Endodermal cell (in vitro differentiated cells): ENCODE data around the gene STON2. TPM values are rescaled to one million over a fixed set of nuclear protein-coding genes. Genes with fewer than 3 reads are reported as not detected.

ENCODE experiments used
- DNase-seq: peaks from one replicate; pipeline ENCODE4 v3.0.0-alpha.2; 2017
- H3K27ac ChIP-seq: 2 replicates; pipeline ENCODE4 v1.5.1; 2013; ENCODE audit warnings: mild to moderate bottlenecking, low read depth, low read length, moderate library complexity
- H3K27me3 ChIP-seq: 2 replicates; pipeline ENCODE4 v1.6.1; 2013; ENCODE audit warnings: mild to moderate bottlenecking, low read length, moderate library complexity; ENCODE audit not compliant: insufficient read depth, control insufficient read depth, poor library complexity, severe bottlenecking
- H3K36me3 ChIP-seq: 2 replicates; pipeline ENCODE4 v1.7.0; 2013; ENCODE audit warnings: mild to moderate bottlenecking, low read length, moderate library complexity; ENCODE audit not compliant: control insufficient read depth, insufficient read depth
- H3K4me1 ChIP-seq: one replicate; pipeline ENCODE4 v1.7.0; 2013; ENCODE audit warnings: low read length; ENCODE audit not compliant: control insufficient read depth, insufficient read depth
- H3K4me3 ChIP-seq: 2 replicates; pipeline ENCODE4 v1.5.1; 2013; ENCODE audit warnings: mild to moderate bottlenecking, low read length, moderate library complexity
- H3K9ac ChIP-seq: 2 replicates; pipeline ENCODE4 v1.6.1; 2013; ENCODE audit warnings: mild to moderate bottlenecking, low read length, moderate library complexity; ENCODE audit not compliant: poor library complexity, severe bottlenecking; ENCODE audit errors: extremely low read depth
- H3K9me3 ChIP-seq: 2 replicates; pipeline ENCODE4 v1.6.1; 2013; ENCODE audit warnings: mild to moderate bottlenecking, low read length, moderate library complexity; ENCODE audit not compliant: control insufficient read depth
- H3K27ac Mint-ChIP-seq: 2 replicates; pipeline ENCODE4 v1.8.0; 2020; ENCODE audit warnings: mixed read lengths
- H3K27me3 Mint-ChIP-seq: 2 replicates; pipeline ENCODE4 v1.8.0; 2021; ENCODE audit warnings: mild to moderate bottlenecking, mixed read lengths; ENCODE audit not compliant: insufficient read depth
- H3K36me3 Mint-ChIP-seq: 2 replicates; pipeline ENCODE4 v1.8.0; 2020; ENCODE audit warnings: low read depth, mixed read lengths
- H3K4me1 Mint-ChIP-seq: 2 replicates; pipeline ENCODE4 v1.8.0; 2020; ENCODE audit warnings: mixed read lengths
- H3K4me3 Mint-ChIP-seq: 2 replicates; pipeline ENCODE4 v1.8.0; 2020; ENCODE audit warnings: mild to moderate bottlenecking, moderate library complexity, mixed read lengths
- H3K9me3 Mint-ChIP-seq: 2 replicates; pipeline ENCODE4 v1.8.0; 2020; ENCODE audit warnings: mild to moderate bottlenecking, mixed read lengths
- WGBS, 2 experiments: methylation state at CpG; one replicate each; pipeline versions ENCODE4 v1.1.5 to v1.1.7; 2013; ENCODE audit warnings: missing lambda C conversion rate in 2 of 2, mixed read lengths in 1 of 2; ENCODE audit not compliant: insufficient coverage in 1 of 2, insufficient read length in 1 of 2; 5-methylcytosine and 5-hydroxymethylcytosine counted together
- total RNA-seq, 2 donors: library from RNA; stranded (reverse); fragmentation: NEBNext Ultra II Directional in 1 of 2; extraction: Animal tissue kit (Norgen Biotek cat#: 25700) in 1 of 2; gene quantifications; 2 replicates in 1 of 2; 3 replicates in 1 of 2; pipeline ENCODE4 v1.2.1, GENCODE V29; 2021
- TF ChIP-seq, protein P1 (sequence below): fragments of 200-600 bp; sonication (generic); conservative IDR thresholded peaks from 2 replicates; pipeline ENCODE4 v1.5.0; 2021; ENCODE audit warnings: antibody characterized with exemption, mild to moderate bottlenecking

Gene STON2
- total RNA-seq, 2 donors from 2014 or later = 37.2 to 43.9 TPM

DNA sequence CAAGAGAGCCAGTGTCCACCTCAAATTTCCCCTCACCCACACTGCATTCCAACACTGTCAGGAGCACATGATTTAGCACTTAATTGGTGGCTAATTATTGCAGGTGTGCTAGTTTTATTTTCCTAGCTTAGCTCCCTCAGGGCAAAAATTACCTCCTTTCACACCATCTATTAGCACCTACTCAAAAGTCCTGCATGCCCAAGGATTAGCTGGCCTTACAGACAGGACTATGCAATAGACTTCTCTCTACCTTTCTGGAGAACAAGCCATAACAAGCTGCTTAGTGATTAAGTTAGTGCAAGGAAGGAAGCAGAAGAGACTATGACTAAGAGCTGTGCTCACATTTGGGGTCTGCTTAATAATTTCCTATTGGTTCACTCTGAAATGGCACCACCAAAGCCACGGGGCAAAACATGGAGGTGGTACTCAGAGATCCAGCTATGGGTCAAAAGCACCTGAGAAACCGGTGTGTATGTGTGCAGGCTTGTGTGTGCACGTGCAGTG, 69.5 kb downstream of the STON2 start:
- Histone ChIP-seq H3K9me3 (no peaks in the 10 kb centered on the region), H3K27me3 (no peaks in the 10 kb centered on the region), H3K36me3 (no peaks in the 10 kb centered on the region), H3K27ac (no peak overlapping the region), H3K4me3 (no peak overlapping the region), H3K9ac (no peak overlapping the region), H3K4me1 (peaks cover 4% of the 10 kb centered on the region)
- no peak overlapping the region for H3K4me3 Mint-ChIP-seq
- H3K36me3 Mint-ChIP-seq = no peaks in the 10 kb centered on the region
- H3K27me3 Mint-ChIP-seq = no peaks in the 10 kb centered on the region
- TF ChIP-seq, protein P1, sequence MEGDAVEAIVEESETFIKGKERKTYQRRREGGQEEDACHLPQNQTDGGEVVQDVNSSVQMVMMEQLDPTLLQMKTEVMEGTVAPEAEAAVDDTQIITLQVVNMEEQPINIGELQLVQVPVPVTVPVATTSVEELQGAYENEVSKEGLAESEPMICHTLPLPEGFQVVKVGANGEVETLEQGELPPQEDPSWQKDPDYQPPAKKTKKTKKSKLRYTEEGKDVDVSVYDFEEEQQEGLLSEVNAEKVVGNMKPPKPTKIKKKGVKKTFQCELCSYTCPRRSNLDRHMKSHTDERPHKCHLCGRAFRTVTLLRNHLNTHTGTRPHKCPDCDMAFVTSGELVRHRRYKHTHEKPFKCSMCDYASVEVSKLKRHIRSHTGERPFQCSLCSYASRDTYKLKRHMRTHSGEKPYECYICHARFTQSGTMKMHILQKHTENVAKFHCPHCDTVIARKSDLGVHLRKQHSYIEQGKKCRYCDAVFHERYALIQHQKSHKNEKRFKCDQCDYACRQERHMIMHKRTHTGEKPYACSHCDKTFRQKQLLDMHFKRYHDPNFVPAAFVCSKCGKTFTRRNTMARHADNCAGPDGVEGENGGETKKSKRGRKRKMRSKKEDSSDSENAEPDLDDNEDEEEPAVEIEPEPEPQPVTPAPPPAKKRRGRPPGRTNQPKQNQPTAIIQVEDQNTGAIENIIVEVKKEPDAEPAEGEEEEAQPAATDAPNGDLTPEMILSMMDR = no peak
- peak; percentile 55 for DNase-seq
- H3K4me1 Mint-ChIP-seq = peaks cover 28% of the 10 kb centered on the region
- H3K27ac Mint-ChIP-seq = no peak overlapping the region
- H3K9me3 Mint-ChIP-seq = no peaks in the 10 kb centered on the region
- 90 to 95% methylated on average over 3 of the region's 3 CpGs for WGBS, 2 experiments

- H3K27ac ChIP-seq = no peak overlapping the region
- Mint-ChIP-seq H3K9me3 (no peaks in the 10 kb centered on the region), H3K4me1 (peaks cover 37% of the 10 kb centered on the region), H3K27ac (no peak overlapping the region), H3K36me3 (no peaks in the 10 kb centered on the region), H3K4me3 (no peak overlapping the region), H3K27me3 (no peaks in the 10 kb centered on the region)
- no peak overlapping the region for H3K4me3 ChIP-seq
- H3K9me3 ChIP-seq = no peaks in the 10 kb centered on the region
- DNase-seq = peak; percentile 55
- H3K36me3 ChIP-seq = no peaks in the 10 kb centered on the region
- H3K9ac ChIP-seq = no peak overlapping the region
- no peaks in the 10 kb centered on the region for H3K27me3 ChIP-seq
- H3K4me1 ChIP-seq = peaks cover 6% of the 10 kb centered on the region
- TF ChIP-seq, protein P1 = no peak
- WGBS, 2 experiments = 80 to 97% methylated on average over 4 to 9 of the region's 9 CpGs
These were observed 70.3 kb downstream of the STON2 start for GRCh38 chr14:81329640-81330381.

DNA sequence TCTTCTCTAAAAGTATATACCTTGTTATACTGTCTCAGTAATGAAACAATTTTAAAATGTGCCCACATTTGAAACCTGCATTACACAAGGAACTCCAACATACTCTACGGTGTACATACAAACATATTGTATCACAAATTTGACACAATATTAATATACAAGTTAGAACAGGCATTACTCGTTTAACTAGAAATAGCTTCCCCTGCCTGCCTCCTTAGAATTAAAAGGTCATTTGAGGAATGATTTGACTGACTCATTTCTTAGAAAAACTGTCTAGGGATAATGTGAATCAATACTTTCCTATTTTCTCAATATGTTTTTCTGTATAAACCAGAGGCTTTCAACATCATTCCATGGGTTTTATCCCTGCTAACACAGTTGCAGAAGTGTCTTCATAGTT, 73.7 kb downstream of the STON2 start:
- Histone ChIP-seq H3K27ac (no peak overlapping the region), H3K27me3 (no peaks in the 10 kb centered on the region), H3K4me3 (no peak overlapping the region), H3K9ac (no peak overlapping the region), H3K9me3 (no peaks in the 10 kb centered on the region), H3K36me3 (no peaks in the 10 kb centered on the region), H3K4me1 (peaks cover 15% of the 10 kb centered on the region)
- 90 to 100% methylated on average over 2 of the region's 2 CpGs for WGBS, 2 experiments
- H3K36me3 Mint-ChIP-seq = peaks cover 3% of the 10 kb centered on the region
- H3K4me1 Mint-ChIP-seq = peaks cover 62% of the 10 kb centered on the region
- H3K27me3 Mint-ChIP-seq = no peaks in the 10 kb centered on the region
- no peak overlapping the region for H3K27ac Mint-ChIP-seq
- no peaks in the 10 kb centered on the region for H3K9me3 Mint-ChIP-seq
- no peak for DNase-seq
- no peak overlapping the region for H3K4me3 Mint-ChIP-seq
- TF ChIP-seq, protein P1 = no peak
